GM21737 (cell line): Measurements from ENCODE around the gene PSENEN.

Experiments used
- ATAC-seq: cut with Tn5 transposase; IDR thresholded peaks from one replicate; pipeline ENCODE4 v1.9.1; 2021; ENCODE audit warnings: mild to moderate bottlenecking, moderate library complexity; ENCODE audit not compliant: unreplicated experiment

Gene PSENEN

GRCh38 chr19:35733180-35734125, 12.0 kb upstream of the PSENEN start:
- ATAC-seq: no peak

- ATAC-seq: no peak
These were observed 11.2 kb upstream of the PSENEN start for GRCh38 chr19:35734273-35734672.

DNA sequence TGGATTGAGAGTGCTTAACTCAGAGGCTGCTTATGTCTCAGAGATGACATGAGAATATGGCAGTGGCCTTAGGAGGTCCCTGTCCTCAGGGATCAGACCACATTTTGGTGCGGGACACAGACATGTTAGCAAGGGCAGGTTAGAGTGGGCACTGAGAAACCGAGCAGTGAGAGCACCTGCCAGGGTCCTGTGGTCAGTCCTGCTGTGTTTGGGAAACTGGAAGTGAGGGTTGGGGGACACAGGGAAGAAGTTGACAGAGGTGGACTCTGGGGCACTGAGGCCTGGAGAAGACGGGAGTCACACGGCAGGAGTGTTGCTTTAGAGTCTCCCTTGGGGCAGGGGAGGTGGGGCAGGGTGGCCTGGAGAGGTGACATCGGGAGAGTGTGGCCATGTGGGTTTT, 10.6 kb upstream of the PSENEN start:
- ATAC-seq: no peak

GRCh38 chr19:35736913-35737886, 8.3 kb upstream of the PSENEN start:
- ATAC-seq: no peak

GRCh38 chr19:35738021-35738886, 7.2 kb upstream of the PSENEN start:
- ATAC-seq: no peak

- no peak for ATAC-seq
These were observed 6.6 kb upstream of the PSENEN start for GRCh38 chr19:35738887-35739229.

DNA sequence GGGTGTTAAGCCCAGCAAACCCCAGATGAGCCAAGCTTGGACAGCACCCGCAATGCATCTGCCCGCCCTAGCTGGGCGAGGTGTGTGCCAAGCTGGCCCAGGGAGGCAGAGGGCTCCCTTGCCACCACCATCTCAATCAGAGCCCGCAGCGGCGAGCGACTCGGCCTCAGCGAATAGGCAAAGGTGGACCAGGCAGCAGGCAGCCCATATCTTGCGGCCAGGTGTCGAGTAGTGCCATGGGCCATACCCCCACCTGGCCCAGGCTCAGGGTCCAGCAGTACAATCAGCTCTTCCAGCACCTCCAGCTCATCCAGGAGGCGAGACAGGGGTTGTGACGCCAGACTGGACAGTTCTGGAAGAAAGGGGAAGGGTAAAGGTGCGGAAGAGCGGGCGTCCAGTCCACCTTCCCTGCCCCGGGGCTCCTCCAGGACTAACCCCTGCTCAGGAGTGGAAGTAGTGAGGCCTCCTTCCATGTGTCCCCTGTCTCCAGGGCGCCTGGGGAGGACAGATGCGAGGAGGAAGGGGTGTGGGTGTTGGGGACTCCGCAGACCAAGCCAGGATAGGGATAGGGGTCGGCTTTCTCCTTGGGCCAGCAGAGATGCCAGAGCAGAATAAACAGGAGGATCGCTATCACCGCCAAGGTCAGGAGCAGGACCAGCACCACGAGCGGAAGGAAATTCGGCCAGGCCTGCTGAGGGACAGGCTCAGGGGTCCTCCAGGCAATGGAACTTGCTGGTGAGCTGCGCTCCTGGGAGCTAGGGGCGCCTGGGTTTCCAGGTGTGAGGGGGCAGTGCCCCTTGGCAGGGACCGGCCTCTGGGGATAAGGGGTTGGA, 6.0 kb upstream of the PSENEN start:
- no peak for ATAC-seq

DNA sequence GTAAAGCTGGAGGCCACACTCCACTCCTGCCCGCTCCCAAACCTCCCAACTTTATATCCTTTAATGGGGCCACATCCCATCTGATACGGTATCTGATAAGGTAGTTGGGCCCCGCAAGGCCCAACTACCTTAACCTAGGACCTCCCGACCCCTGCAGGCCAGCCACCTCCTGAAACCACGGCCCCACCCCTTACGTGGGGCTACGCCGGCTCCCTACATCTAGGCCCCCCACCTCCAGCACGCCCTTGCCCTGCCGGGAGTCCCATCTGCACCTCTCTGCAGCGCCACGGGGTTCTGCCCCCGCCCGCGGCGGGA, 5.4 kb upstream of the PSENEN start:
- ATAC-seq: no peak

DNA sequence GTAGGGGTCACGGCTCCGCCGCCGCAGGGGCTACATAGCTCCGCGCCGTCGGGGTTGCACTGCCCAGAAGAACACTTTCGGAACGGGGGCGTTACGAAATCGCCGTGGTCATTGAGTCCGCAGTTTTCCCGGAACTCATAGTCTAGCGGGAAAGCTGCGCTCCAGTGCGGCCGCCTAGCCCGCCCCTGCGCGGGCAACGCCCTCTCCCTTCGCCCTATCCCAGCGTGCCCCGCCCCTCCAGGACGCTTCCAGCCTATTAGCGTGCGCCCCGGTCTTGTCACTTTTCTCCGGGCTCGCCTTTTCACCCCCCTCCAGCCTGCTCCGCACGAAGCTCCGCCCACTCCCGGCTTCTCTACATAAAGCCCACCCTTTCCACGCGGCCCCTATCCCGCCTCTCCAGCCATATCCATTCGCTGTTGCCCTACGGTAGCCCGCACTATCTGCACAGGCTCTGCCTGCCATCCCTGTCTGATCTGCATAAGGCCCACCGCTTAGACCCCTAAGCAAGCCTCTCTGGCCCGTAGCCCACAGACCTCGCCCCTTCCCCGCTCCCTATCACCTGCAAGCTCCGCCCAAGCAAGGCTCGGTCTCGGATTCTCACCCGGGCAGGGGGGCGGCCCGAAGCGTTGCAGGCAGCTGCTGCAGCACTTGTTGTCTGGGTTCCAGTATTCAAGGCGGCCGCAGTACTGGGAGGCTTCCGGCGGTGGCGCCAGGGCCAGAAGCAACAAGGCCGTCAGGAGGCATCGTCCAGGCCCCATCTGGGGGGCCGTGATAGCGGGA, 4.8 kb upstream of the PSENEN start:
- ATAC-seq: peak; percentile 50

DNA sequence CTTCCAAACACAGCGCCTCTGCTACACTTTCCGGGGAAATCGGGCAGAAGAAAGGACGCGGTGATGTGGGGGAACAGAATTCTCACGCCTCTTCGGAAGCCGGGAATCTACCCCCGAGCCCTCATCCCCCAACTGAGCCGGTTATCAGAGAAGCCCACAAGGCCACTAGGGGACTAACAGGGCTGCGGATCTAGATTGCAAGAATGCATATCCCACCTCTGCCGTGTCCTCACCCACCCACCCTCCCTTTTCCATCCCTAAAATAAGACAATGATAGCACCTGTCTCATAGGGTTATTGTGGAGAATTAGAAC, 4.3 kb upstream of the PSENEN start:
- ATAC-seq: no peak

DNA sequence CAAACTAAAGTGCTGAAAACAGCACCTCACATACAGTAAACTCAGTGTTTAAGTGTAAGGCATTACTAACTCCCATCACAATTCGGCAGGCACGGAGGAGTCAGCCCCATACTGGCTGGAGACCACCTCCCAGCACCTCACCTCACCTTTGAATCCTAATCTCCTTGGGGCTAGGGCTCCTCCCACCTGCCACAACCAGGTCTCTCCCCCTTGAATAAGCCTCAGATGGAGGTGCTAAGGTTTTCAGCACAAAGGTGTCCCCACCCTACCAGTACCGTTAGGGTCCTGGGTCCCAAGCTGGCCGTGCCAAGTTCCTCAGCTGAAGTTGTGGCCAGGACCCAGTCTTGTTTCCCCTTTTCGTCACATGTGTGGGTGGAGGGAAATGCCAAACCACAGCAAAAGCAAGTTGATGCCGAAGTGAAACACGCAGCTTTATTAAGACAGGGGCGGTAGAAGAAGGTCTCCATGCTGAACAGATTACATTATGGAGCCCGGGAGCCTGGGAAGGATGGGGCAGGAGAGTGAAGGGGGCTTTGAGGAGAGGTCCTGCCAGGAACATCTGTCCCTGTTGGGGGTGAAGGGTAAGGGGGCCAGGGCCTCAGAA, 3.2 kb upstream of the PSENEN start, which contains the start of gene IGFLR1:
Gene IGFLR1 (minus strand): TSS at position 332 of the 604 bp plus-strand sequence. CDS start 1,272 bp downstream, outside the sequence.
- ATAC-seq: no peak

- no peak for ATAC-seq
These were observed 1.6 kb upstream of the PSENEN start for GRCh38 chr19:35743640-35744429.

GRCh38 chr19:35744430-35745327, 772 bp upstream of the PSENEN start:
- ATAC-seq: peak; percentile 28

GRCh38 chr19:35746087-35746462, 624 bp downstream of the PSENEN start:
- no peak for ATAC-seq

DNA sequence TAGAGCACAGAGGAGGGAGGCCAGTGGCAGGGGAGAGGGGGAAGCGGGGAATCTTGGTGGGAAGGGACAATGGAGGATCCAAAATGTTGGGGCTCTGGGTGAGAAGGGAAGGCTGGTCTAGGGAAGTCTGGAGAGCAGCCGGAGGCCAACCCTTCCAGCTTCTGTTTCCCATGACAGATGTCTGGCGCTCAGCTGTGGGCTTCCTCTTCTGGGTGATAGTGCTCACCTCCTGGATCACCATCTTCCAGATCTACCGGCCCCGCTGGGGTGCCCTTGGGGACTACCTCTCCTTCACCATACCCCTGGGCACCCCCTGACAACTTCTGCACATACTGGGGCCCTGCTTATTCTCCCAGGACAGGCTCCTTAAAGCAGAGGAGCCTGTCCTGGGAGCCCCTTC, 1.1 kb downstream of the PSENEN start:
- ATAC-seq: no peak

DNA sequence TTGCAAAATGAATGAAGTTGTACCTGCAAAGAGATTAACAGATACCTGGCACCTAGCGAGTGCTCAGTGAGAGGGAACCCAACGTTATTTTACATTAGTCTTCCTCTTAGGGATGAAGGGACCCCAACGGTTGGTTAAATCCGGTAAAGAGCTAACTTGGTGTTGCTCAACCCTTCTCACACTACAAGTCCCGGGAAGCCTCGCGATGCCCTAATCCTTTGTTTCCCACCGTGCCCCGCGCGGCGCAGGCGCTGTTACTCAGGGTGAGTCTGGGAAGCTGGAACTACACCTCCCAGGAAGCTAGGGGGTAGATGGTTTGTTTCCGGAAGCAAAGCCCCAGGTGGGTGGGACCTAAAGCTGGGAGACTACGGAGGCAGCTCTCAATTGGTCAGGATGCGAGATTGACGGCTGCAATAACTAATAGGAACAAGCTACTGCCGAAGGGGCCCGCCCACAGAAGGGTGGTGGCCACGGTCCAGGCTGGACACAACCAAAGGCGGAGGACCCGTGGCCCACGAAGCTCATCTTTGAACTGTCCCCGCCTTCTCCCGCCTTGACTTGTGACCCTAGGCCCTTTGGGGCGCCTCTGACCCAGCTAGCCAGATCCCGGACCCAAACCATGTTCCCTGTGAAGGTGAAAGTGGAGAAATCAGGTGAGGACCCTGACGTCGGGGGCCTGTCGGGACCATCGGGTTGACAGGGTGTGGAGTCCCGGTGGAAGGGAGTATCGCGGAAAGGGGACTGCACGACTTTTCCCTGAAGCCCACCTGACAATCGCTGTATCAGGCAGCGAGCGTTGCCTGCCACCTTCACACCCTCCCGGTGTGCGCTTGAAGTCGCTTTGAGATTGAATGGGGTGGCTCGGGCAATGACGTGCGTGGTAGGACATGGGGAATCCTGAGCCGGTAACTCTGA, 2.9 kb downstream of the PSENEN start, which contains the start of gene LIN37:
Gene LIN37 (plus strand): TSS at position 471 of the 915 bp plus-strand sequence. CDS start 149 bp downstream, at position 620.
- peak; percentile 72 for ATAC-seq
